Measurements from ENCODE around the gene PRELID3B. TPM values are rescaled to one million over a fixed set of nuclear protein-coding genes. Genes with fewer than 3 reads are reported as not detected.

The PRELID3B gene
- total and polyA plus RNA-seq, 2 of the 13 experiments (the other 11 are each of a cell fraction or from before 2014, with no cell fraction given) = 23.3 to 42.6 TPM

DNA sequence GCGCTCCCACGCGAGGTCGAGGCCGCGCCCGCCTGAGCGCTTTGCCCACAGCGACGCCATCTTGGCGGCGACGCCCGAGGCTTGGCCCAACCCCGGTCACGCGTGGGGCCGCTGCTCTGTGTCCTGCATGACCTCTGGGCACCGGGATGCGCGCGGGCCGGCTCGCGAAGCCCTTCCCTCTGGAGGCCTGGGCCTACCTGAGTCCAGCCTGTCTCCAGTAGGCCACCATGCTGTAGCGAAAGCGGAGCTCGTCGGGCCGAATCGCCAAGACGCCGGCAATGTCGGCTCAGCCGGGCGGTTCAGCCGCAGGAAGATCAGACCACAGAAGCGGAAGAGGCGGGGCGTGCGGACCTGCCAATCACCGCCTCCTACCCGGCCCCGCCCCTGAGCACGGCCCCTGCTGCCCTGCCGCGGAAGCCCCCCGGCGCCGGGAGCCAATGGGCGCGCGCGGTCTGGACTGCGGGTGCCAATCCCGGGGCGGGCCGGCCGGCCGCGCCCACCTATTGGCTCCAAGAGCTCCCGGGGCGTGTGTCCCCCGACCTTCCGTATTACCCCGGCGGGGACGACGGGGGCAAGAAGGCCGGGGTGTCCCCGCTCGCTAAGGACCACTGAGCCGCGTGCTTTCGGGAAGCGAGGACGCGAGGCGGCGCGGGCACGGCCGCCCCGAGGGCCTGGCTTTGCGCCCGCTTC is 10.4 kb downstream of the PRELID3B start, which contains the start of gene ATP5F1E (continued):
- no peak; the same call in none of the 2 replicates for TF ChIP-seq ZNF646 (CRISPR knock-in tag; IDR thresholded peaks at IDR 0.05)
- no peak for TF ChIP-seq SOX6 (IDR thresholded peaks at IDR 0.05)
- TF ChIP-seq SOX6 (CRISPR knock-in tag; IDR thresholded peaks at IDR 0.05) = peak; percentile 73
- peak; percentile 98 for TF ChIP-seq ASH2L (IDR thresholded peaks at IDR 0.05; ENCODE audit: insufficient read length, low read depth, low read length)
- TF ChIP-seq SRSF1 (optimal IDR thresholded peaks at IDR 0.05; ENCODE audit: low read depth, low read length) = peak; percentile 91
- peak; percentile 85 for TF ChIP-seq NR2C2 (CRISPR knock-in tag; IDR thresholded peaks at IDR 0.05; ENCODE audit: borderline replicate concordance)
- TF ChIP-seq, protein P1, sequence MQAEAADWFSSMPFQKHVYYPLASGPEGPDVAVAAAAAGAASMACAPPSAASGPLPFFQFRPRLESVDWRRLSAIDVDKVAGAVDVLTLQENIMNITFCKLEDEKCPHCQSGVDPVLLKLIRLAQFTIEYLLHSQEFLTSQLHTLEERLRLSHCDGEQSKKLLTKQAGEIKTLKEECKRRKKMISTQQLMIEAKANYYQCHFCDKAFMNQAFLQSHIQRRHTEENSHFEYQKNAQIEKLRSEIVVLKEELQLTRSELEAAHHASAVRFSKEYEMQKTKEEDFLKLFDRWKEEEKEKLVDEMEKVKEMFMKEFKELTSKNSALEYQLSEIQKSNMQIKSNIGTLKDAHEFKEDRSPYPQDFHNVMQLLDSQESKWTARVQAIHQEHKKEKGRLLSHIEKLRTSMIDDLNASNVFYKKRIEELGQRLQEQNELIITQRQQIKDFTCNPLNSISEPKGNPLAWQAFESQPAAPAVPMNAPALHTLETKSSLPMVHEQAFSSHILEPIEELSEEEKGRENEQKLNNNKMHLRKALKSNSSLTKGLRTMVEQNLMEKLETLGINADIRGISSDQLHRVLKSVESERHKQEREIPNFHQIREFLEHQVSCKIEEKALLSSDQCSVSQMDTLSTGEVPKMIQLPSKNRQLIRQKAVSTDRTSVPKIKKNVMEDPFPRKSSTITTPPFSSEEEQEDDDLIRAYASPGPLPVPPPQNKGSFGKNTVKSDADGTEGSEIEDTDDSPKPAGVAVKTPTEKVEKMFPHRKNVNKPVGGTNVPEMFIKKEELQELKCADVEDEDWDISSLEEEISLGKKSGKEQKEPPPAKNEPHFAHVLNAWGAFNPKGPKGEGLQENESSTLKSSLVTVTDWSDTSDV (CRISPR knock-in tag; IDR thresholded peaks at IDR 0.05) = no peak
- TF ChIP-seq SCMH1 (CRISPR knock-in tag; IDR thresholded peaks at IDR 0.05; ENCODE audit: borderline replicate concordance) = no peak
- peak; percentile 72; the same call in 1 of the 2 replicates for TF ChIP-seq GATA4 (IDR thresholded peaks at IDR 0.05; ENCODE audit: borderline replicate concordance, low read depth)
- peak; percentile 79 for TF ChIP-seq TFE3 (CRISPR knock-in tag; IDR thresholded peaks at IDR 0.05)
- TF ChIP-seq, protein P2, sequence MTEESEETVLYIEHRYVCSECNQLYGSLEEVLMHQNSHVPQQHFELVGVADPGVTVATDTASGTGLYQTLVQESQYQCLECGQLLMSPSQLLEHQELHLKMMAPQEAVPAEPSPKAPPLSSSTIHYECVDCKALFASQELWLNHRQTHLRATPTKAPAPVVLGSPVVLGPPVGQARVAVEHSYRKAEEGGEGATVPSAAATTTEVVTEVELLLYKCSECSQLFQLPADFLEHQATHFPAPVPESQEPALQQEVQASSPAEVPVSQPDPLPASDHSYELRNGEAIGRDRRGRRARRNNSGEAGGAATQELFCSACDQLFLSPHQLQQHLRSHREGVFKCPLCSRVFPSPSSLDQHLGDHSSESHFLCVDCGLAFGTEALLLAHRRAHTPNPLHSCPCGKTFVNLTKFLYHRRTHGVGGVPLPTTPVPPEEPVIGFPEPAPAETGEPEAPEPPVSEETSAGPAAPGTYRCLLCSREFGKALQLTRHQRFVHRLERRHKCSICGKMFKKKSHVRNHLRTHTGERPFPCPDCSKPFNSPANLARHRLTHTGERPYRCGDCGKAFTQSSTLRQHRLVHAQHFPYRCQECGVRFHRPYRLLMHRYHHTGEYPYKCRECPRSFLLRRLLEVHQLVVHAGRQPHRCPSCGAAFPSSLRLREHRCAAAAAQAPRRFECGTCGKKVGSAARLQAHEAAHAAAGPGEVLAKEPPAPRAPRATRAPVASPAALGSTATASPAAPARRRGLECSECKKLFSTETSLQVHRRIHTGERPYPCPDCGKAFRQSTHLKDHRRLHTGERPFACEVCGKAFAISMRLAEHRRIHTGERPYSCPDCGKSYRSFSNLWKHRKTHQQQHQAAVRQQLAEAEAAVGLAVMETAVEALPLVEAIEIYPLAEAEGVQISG (CRISPR knock-in tag; IDR thresholded peaks at IDR 0.05) = peak; percentile 88
- peak; percentile 68 for TF ChIP-seq TMF1 (CRISPR knock-in tag; IDR thresholded peaks at IDR 0.05; ENCODE audit: low read depth)
- peak; percentile 97 for TF ChIP-seq GABPB1 (CRISPR knock-in tag; IDR thresholded peaks at IDR 0.05)
- TF ChIP-seq ZNF10 (CRISPR knock-in tag; IDR thresholded peaks at IDR 0.05; ENCODE audit: borderline replicate concordance, low read depth) = 0 out of 2 replicates have a peak, but pooled peaks have one; percentile 76
- peak; percentile 92 for TF ChIP-seq NFYB (CRISPR knock-in tag; IDR thresholded peaks at IDR 0.05)

Data from HepG2 (cell line).